Testis (tissue), 3 donors: ENCODE measurements around the gene SLC41A1. TPM values are rescaled to one million over a fixed set of nuclear protein-coding genes. Genes with fewer than 3 reads are reported as not detected.
A peak's percentile ranks its signal among the peaks of the same experiment; 100 is the strongest.

Experiments
- DNase-seq: peaks from one replicate; pipeline ENCODE4 v3.0.0-alpha.2; 2019
- H3K27ac ChIP-seq, 2 donors: fragments of 200-600 bp; sonication (generic); one replicate each; pipeline ENCODE4 v1.5.1; 2019
- H3K27me3 ChIP-seq: fragments of 200-600 bp; sonication (generic); one replicate; pipeline ENCODE4 v1.5.1; 2019
- H3K36me3 ChIP-seq: fragments of 200-600 bp; sonication (generic); one replicate; pipeline ENCODE4 v1.5.1; 2017; ENCODE audit warnings: low read depth; ENCODE audit errors: missing control alignments
- H3K4me1 ChIP-seq: fragments of 200-600 bp; sonication (generic); one replicate; pipeline ENCODE4 v1.5.1; 2019
- H3K4me3 ChIP-seq, 2 donors: fragments of 200-600 bp; sonication (generic); one replicate each; pipeline ENCODE4 v1.5.1; 2017 to 2019
- H3K9me3 ChIP-seq: fragments of 200-600 bp; sonication (generic); one replicate; pipeline ENCODE4 v1.5.1; 2017
- POLR2A ChIP-seq: fragments of 450-650 bp; IDR thresholded peaks from one replicate; pipeline ENCODE4 v1.6.1; 2017; ENCODE audit warnings: antibody characterized with exemption, mild to moderate bottlenecking, moderate library complexity
- WGBS, 2 donors: methylation state at CpG; one replicate each; pipeline ENCODE4 v1.1.5; 2018; 5-methylcytosine and 5-hydroxymethylcytosine counted together
- intact Hi-C: fragments of 100-400 bp; cut with DNase I; formaldehyde crosslinking; loops from one replicate; pipeline ENCODE4 v1.15.1; 2023; ENCODE audit warnings: low total_unique reads
- polyA plus RNA-seq: library from polyadenylated mRNA; stranded (reverse); fragments of 350-450 nt; fragmentation: Illumina TruSeq; extraction: RNeasy Lipid Tissue Mini Kit (QIAGEN cat#74804); gene quantifications from one replicate; pipeline ENCODE4 v1.2.3, GENCODE V29; 2014; ENCODE audit warnings: low read depth, low replicate concordance; ENCODE audit not compliant: insufficient read depth
- total RNA-seq, 2 donors: library from RNA; depleted of rRNA; stranded (reverse); fragments of >200 nt; gene quantifications; one replicate each; pipeline ENCODE4 v1.2.3, GENCODE V29; 2016
- TF ChIP-seq, protein P1 (sequence below), 3 experiments: fragments of 450-650 bp in 2 of 3; fragments of 200-600 bp in 1 of 3; sonication (generic) in 1 of 3; IDR thresholded peaks; one replicate each; pipeline ENCODE4 v1.5.1; 2016 to 2019; ENCODE audit warnings: antibody characterized with exemption in 3 of 3, mild to moderate bottlenecking in 2 of 3, moderate library complexity in 1 of 3

The SLC41A1 gene
- total and polyA plus RNA-seq, 3 donors from 2014 or later, result 94.7 to 137 (median 122) TPM

DNA sequence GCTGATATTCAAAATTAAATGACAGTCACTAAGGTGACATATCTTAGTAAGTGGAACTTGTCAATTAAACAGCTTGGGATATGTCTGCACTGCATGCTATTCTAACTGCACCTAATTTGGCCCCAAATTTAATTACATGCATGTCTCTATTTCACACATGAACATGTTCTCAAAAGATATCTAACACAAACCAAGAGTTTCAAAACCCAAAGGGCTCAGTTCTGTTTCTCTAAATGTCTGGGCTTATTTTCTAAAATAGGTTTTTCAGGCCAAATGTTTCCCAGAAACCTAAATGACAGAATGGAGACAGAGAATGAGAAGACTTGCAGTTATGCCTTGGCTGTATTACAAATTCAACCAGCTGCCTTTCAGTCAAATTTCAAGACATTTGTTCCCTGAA, 49.0 kb downstream of the SLC41A1 start:
- Histone ChIP-seq H3K36me3 (no peaks in the 10 kb centered on the region), H3K4me3 (no peak overlapping the region), H3K9me3 (no peaks in the 10 kb centered on the region), H3K4me1 (no peaks in the 10 kb centered on the region), H3K27ac (no peak overlapping the region), H3K27me3 (no peaks in the 10 kb centered on the region)
- TF ChIP-seq POLR2A, result no peak
- TF ChIP-seq, protein P1, sequence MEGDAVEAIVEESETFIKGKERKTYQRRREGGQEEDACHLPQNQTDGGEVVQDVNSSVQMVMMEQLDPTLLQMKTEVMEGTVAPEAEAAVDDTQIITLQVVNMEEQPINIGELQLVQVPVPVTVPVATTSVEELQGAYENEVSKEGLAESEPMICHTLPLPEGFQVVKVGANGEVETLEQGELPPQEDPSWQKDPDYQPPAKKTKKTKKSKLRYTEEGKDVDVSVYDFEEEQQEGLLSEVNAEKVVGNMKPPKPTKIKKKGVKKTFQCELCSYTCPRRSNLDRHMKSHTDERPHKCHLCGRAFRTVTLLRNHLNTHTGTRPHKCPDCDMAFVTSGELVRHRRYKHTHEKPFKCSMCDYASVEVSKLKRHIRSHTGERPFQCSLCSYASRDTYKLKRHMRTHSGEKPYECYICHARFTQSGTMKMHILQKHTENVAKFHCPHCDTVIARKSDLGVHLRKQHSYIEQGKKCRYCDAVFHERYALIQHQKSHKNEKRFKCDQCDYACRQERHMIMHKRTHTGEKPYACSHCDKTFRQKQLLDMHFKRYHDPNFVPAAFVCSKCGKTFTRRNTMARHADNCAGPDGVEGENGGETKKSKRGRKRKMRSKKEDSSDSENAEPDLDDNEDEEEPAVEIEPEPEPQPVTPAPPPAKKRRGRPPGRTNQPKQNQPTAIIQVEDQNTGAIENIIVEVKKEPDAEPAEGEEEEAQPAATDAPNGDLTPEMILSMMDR (IDR thresholded peaks at IDR 0.05), result no peak
- intact Hi-C loops, result no loop called here
- no peak for DNase-seq

DNA sequence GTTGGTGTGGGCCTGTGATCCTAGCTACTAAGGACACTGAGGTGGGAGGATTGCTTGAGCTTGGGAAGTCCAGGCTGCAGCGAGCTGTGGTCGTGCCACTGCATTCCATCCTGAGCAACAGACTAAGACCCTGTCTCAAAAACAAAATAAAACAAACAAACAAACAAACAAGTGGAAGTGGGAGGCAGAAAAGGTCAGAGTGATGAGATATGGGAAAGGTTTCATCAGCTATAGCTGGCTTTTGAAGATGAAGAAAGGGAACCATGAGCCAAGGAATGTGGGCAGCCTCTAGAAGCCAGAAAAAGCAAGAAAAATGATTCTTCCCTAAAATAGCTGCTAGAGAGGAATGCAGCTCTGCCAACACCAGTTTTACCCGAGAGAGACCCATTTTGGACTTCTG, 52.4 kb downstream of the SLC41A1 start:
- no peaks in the 10 kb centered on the region for H3K4me1 ChIP-seq
- H3K27ac ChIP-seq, result no peak overlapping the region
- H3K27me3 ChIP-seq, result no peaks in the 10 kb centered on the region
- 76 to 83% methylated on average over 3 of the region's 3 CpGs for WGBS, 2 donors
- DNase-seq, result no peak
- no peaks in the 10 kb centered on the region for H3K9me3 ChIP-seq
- intact Hi-C loops, result no loop called here
- no peak overlapping the region for H3K4me3 ChIP-seq
- TF ChIP-seq POLR2A, result no peak
- TF ChIP-seq, protein P1 (IDR thresholded peaks at IDR 0.05), result no peak
- no peaks in the 10 kb centered on the region for H3K36me3 ChIP-seq

DNA sequence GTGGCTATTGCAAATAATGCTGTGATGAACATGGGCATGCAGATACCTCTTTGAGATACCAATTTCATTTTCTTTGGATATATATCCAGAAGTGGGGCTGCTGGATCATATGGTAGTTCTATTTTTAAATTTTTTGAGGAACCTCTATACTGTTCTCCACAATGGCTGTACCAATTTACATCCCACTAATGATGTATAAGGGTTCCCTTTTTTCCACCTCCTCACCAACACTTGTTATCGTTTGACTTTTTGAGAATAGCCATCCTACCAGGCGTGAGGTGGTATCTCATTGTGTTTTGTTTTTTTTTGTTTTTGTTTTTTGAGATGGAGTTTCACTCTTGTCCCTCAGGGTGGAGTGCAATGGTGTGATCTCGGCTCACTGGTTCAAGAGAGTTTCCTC, 56.4 kb downstream of the SLC41A1 start:
- H3K27ac ChIP-seq, result no peak overlapping the region

DNA sequence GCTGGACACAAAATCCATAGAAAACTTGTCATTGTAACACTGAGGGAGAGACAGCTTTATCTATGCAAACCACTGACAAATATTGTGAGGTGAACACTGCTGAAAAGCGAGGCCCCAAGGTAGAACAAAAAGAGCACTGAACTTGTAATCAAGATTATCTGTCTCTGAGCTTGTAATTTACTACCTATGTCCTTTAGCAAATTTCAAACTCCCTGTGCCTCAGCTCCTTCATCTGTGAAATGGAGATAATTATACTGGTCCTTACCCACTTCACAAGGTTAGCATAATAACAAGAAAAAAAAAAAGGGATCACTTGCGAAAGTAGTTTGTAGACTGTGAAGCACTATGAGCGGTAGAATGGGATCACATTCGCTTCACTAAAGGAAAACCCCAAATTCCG, 58.1 kb downstream of the SLC41A1 start:
- Histone ChIP-seq H3K9me3 (no peaks in the 10 kb centered on the region), H3K27me3 (no peaks in the 10 kb centered on the region), H3K4me3 (no peak overlapping the region), H3K36me3 (no peaks in the 10 kb centered on the region), H3K27ac (no peak overlapping the region), H3K4me1 (no peaks in the 10 kb centered on the region)
- intact Hi-C loops, result no loop called here
- TF ChIP-seq POLR2A, result no peak
- TF ChIP-seq, protein P1 (IDR thresholded peaks at IDR 0.05), result no peak
- no peak for DNase-seq
- 69 to 83% methylated on average over 5 of the region's 5 CpGs for WGBS, 2 donors

More for the DNA sequence above, 56.4 kb downstream of the SLC41A1 start:
- Histone ChIP-seq H3K36me3 (no peaks in the 10 kb centered on the region), H3K4me3 (no peak overlapping the region), H3K9me3 (no peaks in the 10 kb centered on the region), H3K27me3 (no peaks in the 10 kb centered on the region), H3K4me1 (no peaks in the 10 kb centered on the region)
- no peak for DNase-seq
- TF ChIP-seq, protein P1 (IDR thresholded peaks at IDR 0.05), result no peak
- no peak for TF ChIP-seq POLR2A
- WGBS, 2 donors, result 94 to 97% methylated on average over 3 of the region's 3 CpGs
- intact Hi-C loops, result no loop called here

DNA sequence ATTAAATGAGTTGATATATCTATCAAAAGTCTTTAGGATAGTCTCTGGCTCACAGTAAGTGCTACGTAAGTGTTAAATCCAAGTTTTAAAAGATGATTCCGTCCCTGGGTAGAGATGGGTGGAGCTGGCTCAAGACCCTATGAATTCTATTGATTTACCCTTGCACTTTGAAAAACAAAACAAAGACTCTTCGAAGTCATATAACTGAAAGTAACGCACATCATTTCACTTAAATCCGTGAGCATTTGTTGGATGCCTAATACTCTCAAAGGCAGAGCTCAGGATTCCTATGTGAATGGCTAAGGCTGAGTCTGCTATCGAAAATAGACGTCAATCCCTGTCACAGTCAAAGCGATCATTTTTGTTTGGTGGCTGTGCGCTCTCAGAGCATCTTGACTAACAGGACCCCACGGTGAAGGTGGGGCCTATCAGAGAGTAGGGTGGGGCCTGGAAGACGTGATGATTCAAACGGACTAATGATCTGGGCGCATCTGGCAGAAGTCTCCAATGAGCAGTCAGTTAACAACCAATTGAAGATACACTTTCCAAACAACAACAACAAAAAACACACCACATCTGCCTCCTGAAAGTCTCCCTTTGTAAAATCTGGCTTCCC, 61.9 kb downstream of the SLC41A1 start:
- TF ChIP-seq POLR2A, result no peak
- TF ChIP-seq, protein P1 (IDR thresholded peaks at IDR 0.05), result no peak
- DNase-seq, result peak; percentile 32
- no peak overlapping the region for H3K27ac ChIP-seq
- peak overlapping the region in 1 of 2 donors; percentile 94 for H3K4me3 ChIP-seq
- no peaks in the 10 kb centered on the region for H3K36me3 ChIP-seq
- WGBS, 2 donors, result 54 to 68% methylated on average over 13 of the region's 13 CpGs
- no peaks in the 10 kb centered on the region for H3K27me3 ChIP-seq
- H3K4me1 ChIP-seq, result peaks cover 17% of the 10 kb centered on the region
- H3K9me3 ChIP-seq, result no peaks in the 10 kb centered on the region
- intact Hi-C loops, result no loop called here
